ENCODE results near the gene MUCL1. TPM values are rescaled to one million over a fixed set of nuclear protein-coding genes. Genes with fewer than 3 reads are reported as not detected.
"Not testable (repeated sequence)": the region's sequence is repeated elsewhere in the genome, so short reads cannot be mapped to it uniquely, and the experiment has no call there.

The MUCL1 gene
- not detected for total RNA-seq

GRCh38 chr12:54853933-54854538 lies at the start of gene MUCL1:
TSS of gene MUCL1 (plus strand) at chr12:54854516. CDS start at chr12:54854583, 67 bp downstream.
- DNase-seq (ENCODE audit: low read depth in 2 of 3, low spot score in 2 of 3): peak; percentile 55 to 80 (median 59)

GRCh38 chr12:54821676-54822075 lies 32.6 kb upstream of the MUCL1 start:
- no peak for DNase-seq (ENCODE audit: low read depth in 2 of 3, low spot score in 2 of 3)

- no peak for DNase-seq (ENCODE audit: low read depth in 2 of 3, low spot score in 2 of 3)
Measured at GRCh38 chr12:54824402-54824801, 29.9 kb upstream of the MUCL1 start.

GRCh38 chr12:54829511-54829910 lies 24.8 kb upstream of the MUCL1 start:
- no peak for DNase-seq (ENCODE audit: low read depth in 2 of 3, low spot score in 2 of 3)

- DNase-seq (ENCODE audit: low read depth in 2 of 3, low spot score in 2 of 3): no peak
Measured at GRCh38 chr12:54830199-54830598, 24.1 kb upstream of the MUCL1 start.

- DNase-seq (ENCODE audit: low read depth in 2 of 3, low spot score in 2 of 3): no peak
Measured at GRCh38 chr12:54831631-54832030, 22.7 kb upstream of the MUCL1 start.

GRCh38 chr12:54840244-54840865 lies 14.0 kb upstream of the MUCL1 start:
- no peak for DNase-seq (ENCODE audit: low read depth in 2 of 3, low spot score in 2 of 3)

- no peak for DNase-seq (ENCODE audit: low read depth in 2 of 3, low spot score in 2 of 3)
Measured at GRCh38 chr12:54857406-54857805, 3.1 kb downstream of the MUCL1 start.

- DNase-seq (ENCODE audit: low read depth in 2 of 3, low spot score in 2 of 3): no peak
Measured at GRCh38 chr12:54858562-54858961, 4.2 kb downstream of the MUCL1 start.

GRCh38 chr12:54859502-54859901 lies 5.2 kb downstream of the MUCL1 start:
- DNase-seq (ENCODE audit: low read depth in 2 of 3, low spot score in 2 of 3): no peak

- no peak for DNase-seq (ENCODE audit: low read depth in 2 of 3, low spot score in 2 of 3)
Measured at GRCh38 chr12:54861927-54862326, 7.6 kb downstream of the MUCL1 start.

- no peak for DNase-seq (ENCODE audit: low read depth in 2 of 3, low spot score in 2 of 3)
Measured at GRCh38 chr12:54863948-54864618, 9.8 kb downstream of the MUCL1 start.

GRCh38 chr12:54865683-54866324 lies 11.5 kb downstream of the MUCL1 start:
- no peak for DNase-seq (ENCODE audit: low read depth in 2 of 3, low spot score in 2 of 3)

- DNase-seq (ENCODE audit: low read depth in 2 of 3, low spot score in 2 of 3): no peak
Measured at GRCh38 chr12:54868690-54869089, 14.4 kb downstream of the MUCL1 start.

GRCh38 chr12:54870048-54870447 lies 15.7 kb downstream of the MUCL1 start:
- no peak for DNase-seq (ENCODE audit: low read depth in 2 of 3, low spot score in 2 of 3)

GRCh38 chr12:54870617-54871016 lies 16.3 kb downstream of the MUCL1 start:
- no peak for DNase-seq (ENCODE audit: low read depth in 2 of 3, low spot score in 2 of 3)

- no peak for DNase-seq (ENCODE audit: low read depth in 2 of 3, low spot score in 2 of 3)
Measured at GRCh38 chr12:54879150-54879549, 24.8 kb downstream of the MUCL1 start.

GRCh38 chr12:54879579-54879978 lies 25.3 kb downstream of the MUCL1 start:
- DNase-seq (ENCODE audit: low read depth in 2 of 3, low spot score in 2 of 3): no peak

GRCh38 chr12:54882079-54882478 lies 27.8 kb downstream of the MUCL1 start:
- peak in 2 of 3 donors; percentile 1 to 44 for DNase-seq (ENCODE audit: low read depth in 2 of 3, low spot score in 2 of 3)

GRCh38 chr12:54882597-54882996 lies 28.3 kb downstream of the MUCL1 start:
- not testable (repeated sequence) for DNase-seq (ENCODE audit: low read depth in 2 of 3, low spot score in 2 of 3)

- not testable (repeated sequence) for DNase-seq (ENCODE audit: low read depth in 2 of 3, low spot score in 2 of 3)
Measured at GRCh38 chr12:54888428-54888827, 34.1 kb downstream of the MUCL1 start.

GRCh38 chr12:54890339-54890738 lies 36.0 kb downstream of the MUCL1 start:
- no peak for DNase-seq (ENCODE audit: low read depth in 2 of 3, low spot score in 2 of 3)
